Lower lobe of right lung (tissue), 2 donors: ENCODE measurements around the gene SEMA6D. TPM values are rescaled to one million over a fixed set of nuclear protein-coding genes. Genes with fewer than 3 reads are reported as not detected.
A peak's percentile ranks its signal among the peaks of the same experiment; 100 is the strongest.

Experiments
- ATAC-seq, 2 donors: fragments of 200-7000 bp; cut with Tn5 transposase; one replicate each; pipeline ENCODE4 v1.9.1; 2020 to 2022; ENCODE audit warnings: mild to moderate bottlenecking in 2 of 2, moderate library complexity in 2 of 2
- DNase-seq: peaks from one replicate; pipeline ENCODE4 v3.0.0-alpha.2; 2020
- H3K27ac ChIP-seq: fragments of 200-600 bp; one replicate; pipeline ENCODE4 v1.8.0; 2022
- H3K27me3 ChIP-seq: fragments of 200-600 bp; one replicate; pipeline ENCODE4 v1.8.0; 2022; ENCODE audit warnings: low read depth
- H3K36me3 ChIP-seq: fragments of 200-600 bp; one replicate; pipeline ENCODE4 v1.8.0; 2022; ENCODE audit warnings: mild to moderate bottlenecking
- H3K4me1 ChIP-seq: fragments of 200-600 bp; one replicate; pipeline ENCODE4 v1.8.0; 2022
- H3K4me3 ChIP-seq: fragments of 200-600 bp; one replicate; pipeline ENCODE4 v1.8.0; 2022; ENCODE audit warnings: mild to moderate bottlenecking
- H3K9me3 ChIP-seq: fragments of 200-600 bp; one replicate; pipeline ENCODE4 v1.8.0; 2022
- intact Hi-C: fragments of 100-400 bp; cut with DNase I; formaldehyde crosslinking; loops from one replicate; pipeline ENCODE4 v1.11.0; 2022
- total RNA-seq: library from RNA; stranded (reverse); fragmentation: NEBNext Ultra II Directional; extraction: Animal tissue kit (Norgen Biotek cat#: 25700); gene quantifications from one replicate; pipeline ENCODE4 v1.2.1, GENCODE V29; 2021
- TF ChIP-seq, protein P1 (sequence below): fragments of 200-600 bp; IDR thresholded peaks from one replicate; pipeline ENCODE4 v1.8.0; 2022; ENCODE audit warnings: antibody characterized with exemption, mild to moderate bottlenecking
- donor health status: DM: no; HTN: yes; CAD: no; lungs with severe emphysema.

SEMA6D gene
- total RNA-seq, 1 donor from 2014 or later: 10.2 TPM

DNA sequence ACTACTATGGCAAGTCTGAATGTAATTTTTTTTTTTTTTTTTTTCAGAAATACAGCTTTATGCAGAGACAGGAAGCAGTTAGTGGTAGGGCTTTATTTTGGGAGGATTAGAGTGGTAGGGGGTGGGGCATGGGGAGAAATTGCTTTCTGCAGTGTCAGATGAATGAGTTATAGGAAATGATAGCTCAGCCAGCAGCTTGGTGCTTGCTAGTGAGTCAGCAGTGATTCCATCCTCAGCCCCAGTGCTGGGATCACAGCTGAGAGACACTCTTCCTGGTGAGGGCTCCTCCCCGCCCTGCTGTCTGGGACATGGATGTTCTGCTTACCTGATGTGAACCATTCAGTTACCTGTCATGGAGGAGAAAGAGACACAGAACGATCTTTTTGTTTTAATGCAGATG lies 39.6 kb downstream of the SEMA6D start:
- Histone ChIP-seq H3K9me3 (peaks cover 17% of the 10 kb centered on the region), H3K27me3 (no peaks in the 10 kb centered on the region), H3K4me1 (no peaks in the 10 kb centered on the region), H3K36me3 (peaks cover 1% of the 10 kb centered on the region), H3K4me3 (no peak overlapping the region), H3K27ac (no peak overlapping the region)
- TF ChIP-seq, protein P1, sequence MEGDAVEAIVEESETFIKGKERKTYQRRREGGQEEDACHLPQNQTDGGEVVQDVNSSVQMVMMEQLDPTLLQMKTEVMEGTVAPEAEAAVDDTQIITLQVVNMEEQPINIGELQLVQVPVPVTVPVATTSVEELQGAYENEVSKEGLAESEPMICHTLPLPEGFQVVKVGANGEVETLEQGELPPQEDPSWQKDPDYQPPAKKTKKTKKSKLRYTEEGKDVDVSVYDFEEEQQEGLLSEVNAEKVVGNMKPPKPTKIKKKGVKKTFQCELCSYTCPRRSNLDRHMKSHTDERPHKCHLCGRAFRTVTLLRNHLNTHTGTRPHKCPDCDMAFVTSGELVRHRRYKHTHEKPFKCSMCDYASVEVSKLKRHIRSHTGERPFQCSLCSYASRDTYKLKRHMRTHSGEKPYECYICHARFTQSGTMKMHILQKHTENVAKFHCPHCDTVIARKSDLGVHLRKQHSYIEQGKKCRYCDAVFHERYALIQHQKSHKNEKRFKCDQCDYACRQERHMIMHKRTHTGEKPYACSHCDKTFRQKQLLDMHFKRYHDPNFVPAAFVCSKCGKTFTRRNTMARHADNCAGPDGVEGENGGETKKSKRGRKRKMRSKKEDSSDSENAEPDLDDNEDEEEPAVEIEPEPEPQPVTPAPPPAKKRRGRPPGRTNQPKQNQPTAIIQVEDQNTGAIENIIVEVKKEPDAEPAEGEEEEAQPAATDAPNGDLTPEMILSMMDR: no peak
- intact Hi-C loops: no loop called here
- ATAC-seq (peak in 1 of 2 donors; percentile 50), DNase-seq (no peak)

DNA sequence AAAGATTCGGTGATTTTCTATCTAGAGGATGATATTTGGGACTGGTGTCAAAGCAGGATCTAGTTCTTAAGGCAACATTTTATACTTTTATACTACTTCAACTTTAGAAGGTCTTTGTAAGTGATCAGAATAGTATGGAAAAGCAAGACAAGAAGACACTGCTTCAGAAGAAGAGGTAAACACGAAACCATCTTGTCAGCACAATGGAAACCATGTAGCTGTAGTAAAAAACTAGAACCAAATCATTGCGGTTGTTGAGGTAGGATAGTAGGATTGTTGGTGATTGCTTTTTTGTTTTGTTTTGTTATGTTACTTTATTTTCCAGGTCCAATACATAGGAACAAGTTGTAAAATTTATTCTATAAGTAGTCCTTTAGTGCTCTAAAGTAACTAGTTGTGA lies 40.0 kb downstream of the SEMA6D start:
- intact Hi-C loops: no loop called here
- H3K4me3 ChIP-seq: no peak overlapping the region

DNA sequence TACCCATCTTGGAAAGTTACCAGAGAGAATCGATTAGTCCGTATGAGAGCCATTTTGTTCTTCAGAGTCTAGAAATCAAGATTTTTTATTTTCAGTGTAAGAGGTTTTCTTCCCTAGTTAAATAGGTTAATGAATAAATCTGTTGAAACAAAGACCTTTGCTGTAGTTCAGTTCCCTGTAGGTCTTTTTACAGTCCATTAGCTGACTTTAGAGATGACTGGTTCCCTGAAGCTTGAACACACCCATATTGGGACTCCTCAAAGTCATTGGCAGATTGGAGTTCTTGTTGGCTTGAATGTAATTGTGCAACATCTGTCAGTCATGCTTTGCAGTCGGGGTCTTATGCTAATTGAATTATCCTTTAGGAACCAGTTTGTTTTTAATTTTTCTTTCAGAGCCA lies 45.3 kb downstream of the SEMA6D start:
- intact Hi-C loops: no loop called here
- Histone ChIP-seq H3K27me3 (no peaks in the 10 kb centered on the region), H3K36me3 (peaks cover 45% of the 10 kb centered on the region), H3K4me1 (no peaks in the 10 kb centered on the region), H3K27ac (no peak overlapping the region), H3K4me3 (no peak overlapping the region), H3K9me3 (no peaks in the 10 kb centered on the region)
- no peak for DNase-seq
- TF ChIP-seq, protein P1: no peak
- no peak for ATAC-seq

More for the DNA sequence above, 40.0 kb downstream of the SEMA6D start:
- DNase-seq: no peak
- Histone ChIP-seq H3K27ac (no peak overlapping the region), H3K9me3 (peaks cover 17% of the 10 kb centered on the region), H3K4me1 (no peaks in the 10 kb centered on the region), H3K36me3 (peaks cover 6% of the 10 kb centered on the region), H3K27me3 (no peaks in the 10 kb centered on the region)
- no peak for ATAC-seq
- TF ChIP-seq, protein P1: no peak

DNA sequence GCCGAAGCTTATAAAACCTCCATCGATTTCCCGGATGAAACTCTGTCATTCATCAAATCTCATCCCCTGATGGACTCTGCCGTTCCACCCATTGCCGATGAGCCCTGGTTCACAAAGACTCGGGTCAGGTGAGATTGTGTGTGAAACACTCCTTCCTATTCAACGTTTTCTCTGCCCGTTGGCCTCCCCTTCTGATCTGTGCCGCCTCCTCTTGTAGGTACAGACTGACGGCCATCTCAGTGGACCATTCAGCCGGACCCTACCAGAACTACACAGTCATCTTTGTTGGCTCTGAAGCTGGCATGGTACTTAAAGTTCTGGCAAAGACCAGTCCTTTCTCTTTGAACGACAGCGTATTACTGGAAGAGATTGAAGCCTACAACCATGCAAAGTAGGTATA lies 47.4 kb downstream of the SEMA6D start:
- DNase-seq (no peak), ATAC-seq (no peak)
- TF ChIP-seq, protein P1: no peak
- Histone ChIP-seq H3K27me3 (no peaks in the 10 kb centered on the region), H3K4me1 (no peaks in the 10 kb centered on the region), H3K36me3 (peaks cover 45% of the 10 kb centered on the region), H3K4me3 (no peak overlapping the region), H3K9me3 (no peaks in the 10 kb centered on the region), H3K27ac (no peak overlapping the region)
- intact Hi-C loops: no loop called here

DNA sequence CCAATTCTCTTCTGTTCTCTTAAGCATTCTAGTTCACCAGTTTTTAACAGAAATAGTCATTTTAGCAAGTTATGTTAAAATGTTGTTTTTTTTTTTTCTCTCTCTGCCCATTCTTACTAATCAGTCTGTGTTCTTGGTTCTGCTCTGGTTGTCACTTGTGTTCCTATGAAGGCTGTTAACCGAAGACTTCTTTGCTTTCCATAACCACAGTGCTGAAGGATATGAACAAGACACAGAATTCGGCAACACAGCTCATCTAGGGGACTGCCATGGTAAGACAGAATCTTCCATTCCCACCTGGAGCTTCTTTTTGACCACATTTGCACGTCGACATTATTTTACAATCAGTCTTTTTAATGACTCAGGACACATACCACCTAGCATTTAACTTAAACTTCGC lies 49.1 kb downstream of the SEMA6D start:
- H3K27ac ChIP-seq: no peak overlapping the region
- intact Hi-C loops: no loop called here
- no peaks in the 10 kb centered on the region for H3K4me1 ChIP-seq
- H3K4me3 ChIP-seq: no peak overlapping the region
- H3K36me3 ChIP-seq: peaks cover 58% of the 10 kb centered on the region
- no peaks in the 10 kb centered on the region for H3K9me3 ChIP-seq
- DNase-seq: no peak
- H3K27me3 ChIP-seq: no peaks in the 10 kb centered on the region
- TF ChIP-seq, protein P1: no peak
- ATAC-seq: no peak

DNA sequence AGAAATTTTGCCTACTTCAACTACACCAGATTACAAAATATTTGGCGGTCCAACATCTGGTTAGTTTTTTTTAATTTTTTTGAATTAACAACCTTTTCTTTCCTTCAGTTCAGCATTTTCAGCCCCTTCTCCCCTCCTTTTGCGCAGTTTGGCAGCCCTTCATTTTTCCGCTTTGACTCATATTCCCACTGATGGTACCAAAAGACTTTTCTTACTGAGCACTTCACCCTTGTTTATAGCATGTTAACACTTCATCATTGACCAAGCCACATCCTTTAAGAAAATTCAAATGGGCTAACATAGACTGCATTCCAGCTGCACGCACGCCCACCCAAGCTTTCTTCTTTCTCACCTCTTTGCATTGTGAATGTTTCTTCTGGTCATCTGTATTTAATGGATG lies 49.7 kb downstream of the SEMA6D start:
- Histone ChIP-seq H3K27me3 (no peaks in the 10 kb centered on the region), H3K9me3 (no peaks in the 10 kb centered on the region), H3K27ac (no peak overlapping the region), H3K4me1 (no peaks in the 10 kb centered on the region), H3K4me3 (no peak overlapping the region), H3K36me3 (peaks cover 60% of the 10 kb centered on the region)
- TF ChIP-seq, protein P1: no peak
- DNase-seq (no peak), ATAC-seq (no peak)
- intact Hi-C loops: no loop called here
